GM12872 (cell line): Measurements from ENCODE around the gene CBX5.
A peak's percentile ranks its signal among the peaks of the same experiment; 100 is the strongest.

ENCODE experiments used
- CTCF ChIP-seq: IDR thresholded peaks from 3 replicates; pipeline ENCODE4 v1.5.1; 2011; ENCODE audit warnings: low read depth, mild to moderate bottlenecking, low read length, moderate library complexity; ENCODE audit not compliant: insufficient read depth

Gene CBX5

GRCh38 chr12:54195080-54195736 lies 84.7 kb downstream of the CBX5 start:
- TF ChIP-seq CTCF, result no peak

GRCh38 chr12:54193434-54193833 lies 86.5 kb downstream of the CBX5 start:
- no peak for TF ChIP-seq CTCF

GRCh38 chr12:54191550-54192022 lies 88.3 kb downstream of the CBX5 start:
- peak; percentile 93 for TF ChIP-seq CTCF

DNA sequence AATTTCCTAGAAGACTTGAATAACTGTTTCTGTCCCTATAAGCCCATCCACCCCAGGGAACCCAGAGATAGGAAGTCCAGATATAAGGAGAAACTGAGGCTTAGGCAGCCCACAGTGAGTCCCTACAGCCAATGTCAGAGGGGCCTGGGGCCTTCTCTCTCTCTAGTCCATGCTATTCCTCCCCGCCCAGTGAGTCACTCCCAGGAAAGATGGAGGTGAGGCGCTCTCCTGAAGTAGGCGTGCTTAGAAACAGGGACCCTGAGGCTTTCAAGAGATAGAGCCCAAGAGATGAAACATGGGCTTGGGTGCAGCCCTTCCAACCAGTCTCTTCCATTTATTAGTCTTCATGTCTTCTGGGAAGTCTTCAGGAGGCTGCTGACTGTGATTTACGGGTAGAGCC lies 88.8 kb downstream of the CBX5 start:
- TF ChIP-seq CTCF, result no peak

DNA sequence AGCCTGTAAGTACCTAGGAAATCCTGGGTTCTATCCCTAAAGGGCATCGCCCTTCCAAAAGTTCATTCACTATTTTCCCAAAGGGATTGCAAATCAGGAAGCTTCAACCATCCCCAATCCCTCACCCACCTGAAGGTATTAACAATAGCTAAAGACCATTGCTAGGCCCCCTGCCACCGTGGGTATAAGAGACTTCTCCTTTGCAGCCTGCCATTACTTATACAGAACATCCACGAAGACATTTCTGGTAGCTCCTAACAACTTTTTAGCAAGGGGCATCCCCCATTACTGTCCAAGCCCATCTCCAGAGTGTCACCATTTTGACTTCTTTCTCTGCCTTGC lies 90.8 kb downstream of the CBX5 start:
- TF ChIP-seq CTCF, result no peak

GRCh38 chr12:54187075-54187474 lies 92.8 kb downstream of the CBX5 start:
- TF ChIP-seq CTCF, result no peak

DNA sequence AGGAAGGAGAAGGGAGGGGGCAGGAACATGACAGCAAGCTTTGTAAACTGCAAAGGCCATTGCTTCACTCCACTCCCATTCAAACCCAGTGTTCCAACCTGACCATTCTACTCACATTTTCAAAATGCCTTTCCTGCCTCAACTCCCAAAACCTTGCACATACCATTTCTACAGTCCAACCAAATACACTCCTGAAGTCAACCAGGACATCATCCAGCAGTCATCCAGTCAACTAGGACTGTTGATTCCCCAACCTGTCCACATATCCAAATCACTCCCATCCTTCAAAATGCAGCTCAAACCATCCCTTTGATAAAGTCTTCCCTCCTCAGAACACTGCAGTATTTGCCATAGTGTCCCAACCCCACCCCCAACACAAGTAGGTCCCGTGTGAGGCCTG lies 94.0 kb downstream of the CBX5 start:
- TF ChIP-seq CTCF, result no peak
